ENCODE measurements around the gene INTS13. TPM values are rescaled to one million over a fixed set of nuclear protein-coding genes. Genes with fewer than 3 reads are reported as not detected.

The INTS13 gene
- total and polyA plus RNA-seq, 2 of the 8 experiments (the other 6 are each of a cell fraction or from before 2014, with no cell fraction given): 20.5 to 58.2 TPM

DNA sequence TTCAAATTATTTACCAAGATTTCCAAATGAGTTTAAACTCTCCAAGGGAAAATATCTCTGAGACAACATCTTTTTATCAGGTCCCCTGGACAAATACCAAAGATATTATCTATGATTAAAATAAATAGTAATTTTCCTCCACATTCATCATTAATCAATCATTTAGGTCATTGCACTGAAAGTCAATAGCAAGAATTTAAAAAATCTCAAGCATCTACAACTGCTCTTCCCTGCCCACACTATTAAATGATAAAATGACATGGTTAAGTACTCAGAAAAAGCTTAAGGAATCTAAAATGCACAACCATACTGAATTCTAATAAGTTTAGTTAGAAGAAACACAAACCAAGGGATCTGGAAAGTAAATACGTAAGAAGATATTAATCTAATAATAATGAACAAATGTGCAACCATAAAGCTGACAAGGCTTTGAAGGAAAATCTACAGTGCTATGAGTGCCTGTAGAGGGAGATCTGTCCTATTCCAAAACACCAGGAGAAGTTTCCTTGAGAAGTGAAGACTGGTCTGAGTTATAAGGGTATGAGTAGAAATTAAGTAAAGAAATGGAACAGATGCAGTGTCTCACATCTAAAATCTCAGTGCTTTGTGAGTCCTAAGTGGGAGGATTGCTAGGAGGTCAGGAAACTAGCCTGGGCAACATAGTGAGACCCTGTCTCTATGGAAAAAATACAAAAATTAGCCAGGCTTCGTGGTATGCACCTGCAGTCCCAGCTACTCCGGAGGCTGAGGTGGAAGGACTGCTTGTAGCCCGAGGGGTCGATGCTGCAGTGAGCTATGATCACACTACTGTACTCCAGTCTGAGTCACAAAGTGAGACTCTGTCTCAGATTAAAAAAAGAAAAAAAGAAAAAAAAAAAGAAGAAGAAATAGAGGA is 19.2 kb downstream of the INTS13 start (continued):
- TF ChIP-seq YY1 (IDR thresholded peaks at IDR 0.05; ENCODE audit: low read depth, low read length): no peak
- TF ChIP-seq, protein P1, sequence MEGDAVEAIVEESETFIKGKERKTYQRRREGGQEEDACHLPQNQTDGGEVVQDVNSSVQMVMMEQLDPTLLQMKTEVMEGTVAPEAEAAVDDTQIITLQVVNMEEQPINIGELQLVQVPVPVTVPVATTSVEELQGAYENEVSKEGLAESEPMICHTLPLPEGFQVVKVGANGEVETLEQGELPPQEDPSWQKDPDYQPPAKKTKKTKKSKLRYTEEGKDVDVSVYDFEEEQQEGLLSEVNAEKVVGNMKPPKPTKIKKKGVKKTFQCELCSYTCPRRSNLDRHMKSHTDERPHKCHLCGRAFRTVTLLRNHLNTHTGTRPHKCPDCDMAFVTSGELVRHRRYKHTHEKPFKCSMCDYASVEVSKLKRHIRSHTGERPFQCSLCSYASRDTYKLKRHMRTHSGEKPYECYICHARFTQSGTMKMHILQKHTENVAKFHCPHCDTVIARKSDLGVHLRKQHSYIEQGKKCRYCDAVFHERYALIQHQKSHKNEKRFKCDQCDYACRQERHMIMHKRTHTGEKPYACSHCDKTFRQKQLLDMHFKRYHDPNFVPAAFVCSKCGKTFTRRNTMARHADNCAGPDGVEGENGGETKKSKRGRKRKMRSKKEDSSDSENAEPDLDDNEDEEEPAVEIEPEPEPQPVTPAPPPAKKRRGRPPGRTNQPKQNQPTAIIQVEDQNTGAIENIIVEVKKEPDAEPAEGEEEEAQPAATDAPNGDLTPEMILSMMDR (IDR thresholded peaks at IDR 0.05; ENCODE audit: control extremely low read depth in 1 of 3, insufficient read depth in 1 of 3, low read depth in 1 of 3, low read length in 3 of 3): no peak
